LHCN-M2 (cell line): ENCODE data around the gene PSMB4. TPM values are rescaled to one million over a fixed set of nuclear protein-coding genes. Genes with fewer than 3 reads are reported as not detected.
A peak's percentile ranks its signal among the peaks of the same experiment; 100 is the strongest.
"Not testable (repeated sequence)": the region's sequence is repeated elsewhere in the genome, so short reads cannot be mapped to it uniquely, and the experiment has no call there.

Experiments
- DNase-seq: peaks from one replicate; pipeline ENCODE4 v3.0.0-alpha.2; 2012; ENCODE audit warnings: low read depth
- polyA plus RNA-seq: library from polyadenylated mRNA; unstranded; fragments of >200 nt; gene quantifications from one replicate; pipeline ENCODE4 v1.2.1, GENCODE V29; 2012; ENCODE audit warnings: missing spikeins
- total RNA-seq: library from RNA; depleted of rRNA; stranded (reverse); fragments of >200 nt; gene quantifications from 2 replicates; pipeline ENCODE4 v1.2.3, GENCODE V29; 2014; rRNA removed

The PSMB4 gene
- 238 and 258 TPM in 2 replicates for total RNA-seq
- 418 TPM for polyA plus RNA-seq

GRCh38 chr1:151399324-151400171, at the start of gene PSMB4:
Gene PSMB4 (plus strand): TSS chr1:151399573. CDS start chr1:151399588, 15 bp downstream.
- DNase-seq: peak; percentile 91

DNA sequence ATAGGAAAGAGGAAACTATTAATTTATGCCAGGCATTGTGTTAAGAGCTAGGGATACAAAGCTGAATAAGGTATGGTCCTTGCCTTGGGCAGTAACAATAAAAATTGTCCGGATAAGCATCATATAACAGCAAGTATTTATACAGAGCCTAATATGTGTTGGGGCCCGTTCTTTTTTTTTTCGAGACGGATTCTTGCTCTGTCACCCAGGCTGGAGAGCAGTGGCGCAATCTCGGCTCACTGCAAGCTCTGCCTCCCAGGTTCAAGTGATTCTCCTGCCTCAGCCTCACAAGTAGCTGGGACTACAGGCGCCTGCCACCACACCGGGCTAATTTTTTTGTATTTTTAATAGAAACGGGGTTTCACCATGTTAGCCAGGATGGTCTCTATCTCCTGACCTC, 49.0 kb upstream of the PSMB4 start:
- not testable (repeated sequence) for DNase-seq

DNA sequence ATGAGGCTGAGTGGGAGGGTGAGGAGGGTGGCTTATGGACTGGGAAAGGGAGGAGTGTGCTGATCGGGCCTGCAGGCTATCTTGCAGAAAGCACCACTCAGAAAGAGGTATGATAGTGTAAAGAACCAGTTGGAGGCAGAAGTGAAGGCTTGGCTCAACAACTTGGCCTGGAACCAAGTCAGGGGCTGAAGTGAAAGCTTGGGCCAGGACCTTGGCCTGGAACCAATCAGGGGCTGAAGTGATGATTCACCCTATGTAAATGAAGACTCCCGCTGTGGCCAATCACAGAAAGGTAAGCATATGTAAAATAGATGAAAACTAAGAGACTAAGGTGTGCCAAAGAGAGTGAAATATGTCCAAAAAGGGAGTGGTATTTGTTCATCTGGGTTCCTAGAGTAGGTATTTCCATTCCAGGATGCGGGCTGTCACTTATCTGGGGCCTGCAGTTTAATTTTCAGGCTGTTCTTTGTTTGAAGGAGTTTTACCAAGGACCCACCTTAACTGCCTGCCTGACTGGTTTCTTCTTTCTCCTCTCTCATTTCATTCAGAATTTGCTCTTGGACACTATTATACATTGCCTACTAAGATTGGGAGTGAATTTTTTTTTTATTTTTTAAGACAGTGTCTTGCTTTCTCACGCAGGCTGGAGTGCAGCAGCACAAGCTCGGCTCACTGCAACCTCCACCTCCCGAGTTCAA, 47.2 kb upstream of the PSMB4 start:
- no peak for DNase-seq

GRCh38 chr1:151356696-151357095, 42.7 kb upstream of the PSMB4 start:
- no peak for DNase-seq

DNA sequence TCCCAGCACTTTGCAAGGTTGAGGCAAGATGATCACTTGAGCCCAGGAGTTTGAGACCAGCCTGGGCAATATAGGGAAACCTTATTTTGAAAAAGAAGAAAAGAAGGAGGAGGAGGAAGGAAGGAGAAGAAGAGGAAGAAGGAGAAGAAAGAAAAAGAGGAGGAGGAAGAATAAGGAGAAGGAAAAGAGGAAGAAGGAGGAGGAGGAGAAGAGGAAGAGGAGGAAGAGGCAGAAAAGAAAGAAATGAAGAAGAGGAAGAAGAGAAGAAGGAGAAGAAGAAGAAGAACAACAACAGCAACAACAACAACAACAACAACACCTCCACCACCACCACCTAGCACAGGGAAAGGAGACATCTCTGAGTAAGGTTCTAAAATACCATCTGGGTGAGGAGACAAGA, 37.5 kb upstream of the PSMB4 start:
- no peak for DNase-seq

- no peak for DNase-seq
These were observed 36.8 kb upstream of the PSMB4 start for GRCh38 chr1:151362308-151363155.

DNA sequence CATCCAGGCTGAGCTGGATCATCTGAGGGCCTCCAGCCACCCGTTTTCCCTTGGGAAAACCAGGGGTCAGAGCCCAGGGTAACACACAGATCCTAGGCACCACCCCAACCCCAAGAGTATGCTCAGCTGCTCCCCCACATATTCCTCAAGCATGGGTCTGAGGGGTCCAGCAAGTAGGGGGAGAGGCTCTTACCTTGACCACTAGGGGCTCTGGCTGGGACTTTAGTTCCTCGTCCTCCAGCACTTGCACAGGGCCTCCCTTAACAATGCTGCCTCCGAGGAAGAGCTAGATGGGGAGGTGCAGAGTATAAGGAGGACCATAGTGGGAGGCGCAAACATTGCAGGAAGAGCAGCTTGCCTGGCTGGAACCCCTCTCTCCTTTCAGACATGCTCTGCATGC, 34.4 kb upstream of the PSMB4 start:
- DNase-seq: no peak

DNA sequence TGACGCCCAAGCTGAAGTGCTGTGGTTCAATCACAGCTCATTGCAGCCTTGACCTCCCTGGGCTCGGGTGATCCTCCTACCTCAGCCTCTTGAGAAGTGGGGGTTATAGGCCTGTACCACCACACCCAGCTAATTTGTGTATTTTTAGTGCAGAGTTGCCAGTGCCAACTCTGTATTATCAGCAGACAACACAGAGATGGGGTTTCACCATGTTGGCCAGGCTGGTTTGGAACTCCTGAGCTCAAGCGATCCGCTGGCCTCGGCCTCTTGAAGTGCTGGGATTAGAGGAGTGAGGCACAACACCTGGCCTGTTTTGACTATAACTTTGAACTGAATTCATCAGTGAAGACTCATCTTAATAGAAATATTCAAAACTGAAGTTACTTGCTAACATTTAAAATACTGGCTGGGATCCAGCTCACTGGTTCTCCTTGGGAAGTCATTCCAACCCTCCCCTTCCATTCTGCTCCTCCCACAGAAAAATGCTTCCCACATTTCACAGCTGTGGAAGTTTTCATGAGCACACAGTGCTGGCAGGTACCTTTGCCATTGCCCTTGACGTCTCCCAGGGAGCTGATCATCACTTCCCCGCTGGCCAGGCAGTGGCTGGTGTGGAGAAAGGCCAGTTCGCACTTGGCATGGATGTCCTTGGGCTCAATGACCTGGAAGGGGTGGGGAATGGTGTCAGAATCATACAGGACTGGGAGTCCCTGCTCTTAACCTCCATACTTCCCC, 31.5 kb upstream of the PSMB4 start:
- DNase-seq: no peak

DNA sequence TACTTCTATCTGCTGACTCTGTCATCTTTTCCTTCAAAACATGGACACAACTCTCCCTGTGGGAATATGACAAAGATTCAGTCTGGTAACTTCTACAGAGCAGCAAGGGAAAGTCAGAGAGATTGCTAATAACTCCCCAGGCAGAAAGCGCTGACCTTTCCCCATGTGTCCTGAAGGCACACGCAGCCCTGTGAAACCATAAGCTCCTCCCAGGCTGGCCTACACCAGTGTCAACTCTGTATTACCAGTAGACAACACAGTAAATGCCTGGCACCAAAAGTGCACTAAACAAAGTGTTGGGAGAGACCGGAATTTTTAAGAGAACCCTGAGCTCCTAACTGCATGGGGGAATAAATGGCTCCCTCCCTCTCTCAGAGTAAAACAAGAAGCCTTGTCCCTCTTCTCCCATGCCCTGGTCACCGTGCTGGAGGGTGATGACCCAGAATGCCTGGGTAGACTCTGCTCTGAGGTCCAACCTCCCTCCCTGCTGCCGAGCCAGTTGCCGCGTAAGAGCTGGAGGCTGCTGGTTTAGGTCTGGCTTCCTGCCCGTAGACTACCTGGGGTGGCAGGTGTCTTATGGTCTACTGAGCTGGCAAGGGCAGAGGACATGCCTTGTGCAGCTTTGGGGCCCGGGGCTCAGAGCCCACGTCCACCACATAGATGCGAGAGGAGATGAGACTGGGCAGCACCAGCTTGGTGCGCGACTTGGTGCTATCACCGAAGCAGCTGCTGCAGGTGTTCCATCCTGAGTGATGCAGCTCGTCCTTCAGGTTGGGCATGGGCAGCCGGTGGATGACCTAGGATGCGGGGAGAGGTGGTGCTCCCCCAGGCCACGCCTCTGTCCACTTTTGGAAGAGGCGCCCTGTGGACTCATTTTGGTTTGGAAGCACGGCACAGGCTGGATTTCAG, 30.7 kb upstream of the PSMB4 start:
- no peak for DNase-seq

DNA sequence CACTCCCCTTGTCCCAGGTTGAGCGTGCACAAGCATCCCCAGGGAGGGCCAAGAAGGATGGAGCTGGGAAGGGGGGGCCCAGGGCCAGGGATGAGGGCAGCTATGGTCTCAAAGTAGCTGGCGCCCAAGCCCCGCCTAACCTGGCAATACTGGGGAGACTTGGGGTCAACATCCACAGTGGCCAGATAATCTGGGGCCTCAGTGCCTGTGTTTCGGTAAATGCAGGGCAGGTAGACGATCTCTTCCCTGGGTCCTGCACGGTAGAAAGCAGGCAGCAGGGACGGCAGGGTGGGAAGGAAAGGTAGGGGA, 30.1 kb upstream of the PSMB4 start:
- DNase-seq: no peak

- DNase-seq: no peak
These were observed 29.7 kb upstream of the PSMB4 start for GRCh38 chr1:151369621-151370048.

- DNase-seq: no peak
These were observed 29.0 kb upstream of the PSMB4 start for GRCh38 chr1:151370211-151370911.

DNA sequence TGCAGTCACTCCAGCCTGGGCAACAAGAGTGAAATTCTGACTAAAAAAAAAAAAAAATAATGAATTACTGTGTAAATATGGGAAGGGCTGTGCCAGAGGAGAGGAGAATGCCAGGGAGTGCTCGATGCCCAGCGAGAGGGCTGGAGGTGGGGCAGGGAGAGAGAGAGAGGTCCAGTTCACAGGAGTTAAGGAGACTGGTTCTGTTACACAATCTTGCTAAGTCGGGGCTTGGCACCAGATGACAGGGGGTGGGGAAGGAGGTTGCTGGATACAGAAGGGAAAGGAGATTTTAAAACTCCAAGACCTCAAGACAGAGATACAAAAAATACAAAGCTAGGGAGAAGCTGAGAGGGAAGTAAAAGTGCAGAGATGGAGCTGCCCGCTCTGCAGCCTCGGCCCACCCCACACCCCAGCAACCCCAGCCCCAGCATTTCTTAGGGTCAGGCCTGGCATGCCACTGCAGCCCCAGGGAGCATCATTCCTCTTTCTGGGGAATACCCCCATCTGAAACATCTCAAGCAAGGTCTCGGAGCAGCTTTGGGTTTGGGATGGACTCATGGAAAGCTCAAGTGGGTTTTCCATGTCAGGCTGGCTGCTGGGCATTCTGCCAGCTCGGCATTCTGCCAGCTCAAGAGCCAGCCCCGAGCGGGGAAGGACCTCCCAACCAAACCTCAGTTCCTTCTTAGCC, 27.9 kb upstream of the PSMB4 start:
- DNase-seq: peak; percentile 42

GRCh38 chr1:151372058-151372934, 27.1 kb upstream of the PSMB4 start, which contains the start of gene SELENBP1:
Gene SELENBP1 (minus strand): TSS chr1:151372705. CDS start chr1:151372641, 64 bp downstream.
- peak; percentile 67 for DNase-seq

GRCh38 chr1:151373196-151373595, 26.2 kb upstream of the PSMB4 start:
- DNase-seq: no peak

DNA sequence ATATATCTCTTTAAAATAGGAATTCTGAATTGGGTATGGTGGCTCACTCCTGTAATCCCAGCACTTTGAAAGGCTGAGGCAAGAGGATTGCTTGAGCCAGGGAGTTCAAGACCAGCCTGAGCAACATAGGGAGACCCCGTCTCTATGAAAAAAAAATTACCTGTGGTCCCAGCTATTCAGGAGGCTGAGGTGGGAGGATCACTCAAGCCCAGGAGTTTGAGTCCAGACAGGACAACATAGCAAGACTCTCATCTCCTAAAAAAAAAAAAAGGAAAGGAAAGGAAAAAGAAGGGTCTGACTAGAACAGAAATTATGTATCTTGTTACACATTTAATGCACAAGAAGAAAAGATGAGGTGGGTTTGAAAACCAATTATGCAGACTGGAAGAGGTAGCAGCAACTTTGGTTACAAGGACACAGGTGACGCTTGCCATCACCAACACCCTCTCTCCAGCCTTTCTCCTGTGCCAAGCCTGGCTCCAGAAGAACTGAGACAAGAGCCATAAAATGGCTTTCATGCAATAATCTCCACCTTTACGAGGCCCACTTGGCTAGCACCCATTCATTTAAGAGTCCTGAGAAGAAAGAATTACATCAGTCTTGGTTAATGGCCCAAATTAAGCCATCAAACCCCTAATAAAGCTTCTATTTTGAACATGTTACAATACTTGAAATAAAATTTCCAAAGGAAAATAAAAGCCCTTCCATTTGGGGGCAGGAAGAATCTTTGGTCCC, 22.1 kb upstream of the PSMB4 start:
- DNase-seq: no peak

- no peak for DNase-seq
These were observed 14.8 kb upstream of the PSMB4 start for GRCh38 chr1:151384584-151384983.
